Common myeloid progenitor, CD34-positive (primary cell): Measurements from ENCODE around the gene TTC17.

Experiments
- CTCF ChIA-PET: fragments of 350-600 bp; sonication (Branson Sonifier 250); formaldehyde crosslinking; loops from one replicate; lab custom pipeline; 2021; ENCODE audit warnings: antibody characterized with exemption; lab: Charles Lee
- POLR2A ChIA-PET: fragments of 350-600 bp; sonication (Branson Sonifier 250); formaldehyde crosslinking; loops from one replicate; lab custom pipeline; 2021; ENCODE audit warnings: antibody characterized with exemption; lab: Charles Lee
- DNase-seq, 3 donors: peaks; one replicate each; pipeline versions ENCODE4 v3.0.0 to v3.0.0-alpha.2; 2013
- H3K27ac ChIP-seq, 2 experiments: 1 replicate in 1 of 2; 2 replicates in 1 of 2; pipeline ENCODE4 v1.7.0; 2013; ENCODE audit warnings: inconsistent platforms in 2 of 2, low read length in 2 of 2, mild to moderate bottlenecking in 2 of 2, low read depth in 1 of 2, moderate library complexity in 1 of 2; ENCODE audit not compliant: severe bottlenecking in 2 of 2, insufficient read depth in 1 of 2, poor library complexity in 1 of 2
- H3K27me3 ChIP-seq, 5 experiments: replicated peaks in 2 of 5; 1 replicate in 3 of 5; 2 replicates in 2 of 5; pipeline versions ENCODE4 v1.6.1 to v1.7.0; 2013; ENCODE audit warnings: low read length in 4 of 5, mild to moderate bottlenecking in 2 of 5, moderate library complexity in 2 of 5, inconsistent platforms in 1 of 5; ENCODE audit not compliant: insufficient read depth in 5 of 5, control insufficient read depth in 4 of 5
- H3K36me3 ChIP-seq, 4 experiments: 1 replicate in 2 of 4; 2 replicates in 2 of 4; pipeline versions ENCODE4 v1.6.1 to v1.7.0; 2013; ENCODE audit warnings: low read length in 3 of 4, control low read depth in 1 of 4, mild to moderate bottlenecking in 1 of 4; ENCODE audit not compliant: control insufficient read depth in 4 of 4, insufficient read depth in 4 of 4
- H3K4me1 ChIP-seq, 4 experiments: 1 replicate in 3 of 4; 2 replicates in 1 of 4; pipeline versions ENCODE4 v1.6.1 to v1.7.1; 2013; ENCODE audit warnings: low read length in 3 of 4, mild to moderate bottlenecking in 3 of 4, control low read depth in 1 of 4, inconsistent platforms in 1 of 4, moderate library complexity in 1 of 4; ENCODE audit not compliant: control insufficient read depth in 4 of 4, insufficient read depth in 4 of 4; ENCODE audit errors: control extremely low read depth in 1 of 4
- H3K4me3 ChIP-seq, 7 experiments: 1 replicate in 4 of 7; 2 replicates in 3 of 7; pipeline versions ENCODE4 v1.5.1 to v1.7.0; 2013; ENCODE audit warnings: mild to moderate bottlenecking in 7 of 7, low read length in 6 of 7, moderate library complexity in 6 of 7, inconsistent platforms in 2 of 7, low read depth in 2 of 7, control low read depth in 1 of 7; ENCODE audit not compliant: insufficient read depth in 4 of 7, control insufficient read depth in 1 of 7; ENCODE audit errors: extremely low read depth in 1 of 7
- H3K9me3 ChIP-seq, 5 experiments: 1 replicate in 4 of 5; 2 replicates in 1 of 5; pipeline versions ENCODE4 v1.6.1 to v1.7.1; 2013; ENCODE audit warnings: low read length in 4 of 5, mild to moderate bottlenecking in 2 of 5, inconsistent platforms in 1 of 5, low read depth in 1 of 5, moderate library complexity in 1 of 5; ENCODE audit not compliant: control insufficient read depth in 4 of 5, insufficient read depth in 2 of 5; ENCODE audit errors: control extremely low read depth in 1 of 5
- WGBS: methylation state at CpG from one replicate; pipeline ENCODE4 v1.1.5; 2013; ENCODE audit not compliant: insufficient coverage; 5-methylcytosine and 5-hydroxymethylcytosine counted together

TTC17 gene

GRCh38 chr11:43498561-43498960, 139.8 kb downstream of the TTC17 start:
- Histone ChIP-seq H3K4me1 (no peaks in the 10 kb centered on the region), H3K9me3 (peaks cover 0 to 3% (median 0%) of the 10 kb centered on the region in 5 experiments), H3K27me3 (peaks cover 0 to 2% (median 0%) of the 10 kb centered on the region in 5 experiments), H3K4me3 (no peak overlapping the region), H3K27ac (no peak overlapping the region), H3K36me3 (peaks cover 5 to 15% (median 9%) of the 10 kb centered on the region in 4 experiments)
- ChIA-PET POLR2A (no interaction called here), CTCF (interaction anchor here (1.4 kb wide), 1 partner anchor 75 kb away, joined by 3 read pairs; no protein-coding TSS in a partner anchor)
- whole genome bisulfite sequencing: 96% methylated on average over 3 of the region's 3 CpGs
- no peak for DNase-seq

- Histone ChIP-seq H3K27me3 (peaks cover 0 to 4% (median 0%) of the 10 kb centered on the region in 5 experiments), H3K27ac (no peak overlapping the region), H3K36me3 (no peaks in the 10 kb centered on the region), H3K4me1 (peaks cover 0 to 5% (median 2%) of the 10 kb centered on the region in 4 experiments), H3K4me3 (no peak overlapping the region), H3K9me3 (peaks cover 0 to 3% (median 0%) of the 10 kb centered on the region in 5 experiments)
- ChIA-PET CTCF (interaction anchor here (0.7 kb wide), 1 partner anchor 12 kb away, joined by 3 read pairs; no protein-coding TSS in a partner anchor), POLR2A (no interaction called here)
- WGBS: 100% methylated on average over 3 of the region's 4 CpGs
- no peak for DNase-seq
These were observed 144.7 kb downstream of the TTC17 start for GRCh38 chr11:43503417-43503816.

- WGBS: 94% methylated on average over 2 of the region's 7 CpGs
- peaks cover 0 to 3% (median 0%) of the 10 kb centered on the region in 5 experiments for H3K9me3 ChIP-seq
- CTCF ChIA-PET: interaction anchor here (0.9 to 1.8 kb wide), 4 partner anchors 18 to 347 kb away, joined by 3 to 7 read pairs (median 4); no protein-coding TSS in a partner anchor
- H3K27me3 ChIP-seq: peaks cover 0 to 4% (median 0%) of the 10 kb centered on the region in 5 experiments
- peaks cover 0 to 9% (median 3%) of the 10 kb centered on the region in 4 experiments for H3K4me1 ChIP-seq
- POLR2A ChIA-PET: no interaction called here
- peak in 2 of 3 donors; percentile 11 to 14 for DNase-seq
- H3K36me3 ChIP-seq: no peaks in the 10 kb centered on the region
- no peak overlapping the region for H3K27ac ChIP-seq
- H3K4me3 ChIP-seq: no peak overlapping the region
These were observed 145.7 kb downstream of the TTC17 start for GRCh38 chr11:43504316-43504950.

GRCh38 chr11:43505171-43505570, 146.5 kb downstream of the TTC17 start:
- Histone ChIP-seq H3K27ac (no peak overlapping the region), H3K36me3 (no peaks in the 10 kb centered on the region), H3K9me3 (peaks cover 0 to 3% (median 0%) of the 10 kb centered on the region in 5 experiments), H3K27me3 (peaks cover 0 to 4% (median 0%) of the 10 kb centered on the region in 5 experiments), H3K4me1 (peaks cover 0 to 9% (median 3%) of the 10 kb centered on the region in 4 experiments), H3K4me3 (no peak overlapping the region)
- no peak for DNase-seq
- ChIA-PET POLR2A (interaction anchor here (0.6 kb wide), 1 partner anchor 11 kb away, joined by 3 read pairs; no protein-coding TSS in a partner anchor), CTCF (interaction anchor here (1.4 to 1.8 kb wide), 3 partner anchors 17 to 347 kb away, joined by 3 to 7 read pairs (median 4); no protein-coding TSS in a partner anchor)
- 87% methylated on average over 4 of the region's 4 CpGs for WGBS

- 94% methylated on average over 4 of the region's 5 CpGs for WGBS
- Histone ChIP-seq H3K27me3 (peaks cover 0 to 4% (median 0%) of the 10 kb centered on the region in 5 experiments), H3K27ac (no peak overlapping the region), H3K4me3 (no peak overlapping the region), H3K4me1 (peaks cover 0 to 9% (median 3%) of the 10 kb centered on the region in 4 experiments), H3K36me3 (no peaks in the 10 kb centered on the region), H3K9me3 (no peaks in the 10 kb centered on the region)
- ChIA-PET POLR2A (no interaction called here), CTCF (no interaction called here)
- no peak for DNase-seq
These were observed 148.5 kb downstream of the TTC17 start for GRCh38 chr11:43507171-43507570.

- ChIA-PET CTCF (no interaction called here), POLR2A (no interaction called here)
- no peak overlapping the region for H3K27ac ChIP-seq
- H3K27me3 ChIP-seq: peaks cover 0 to 2% (median 0%) of the 10 kb centered on the region in 5 experiments
- 43% methylated on average over 2 of the region's 3 CpGs for WGBS
- peak in 2 of 3 donors; percentile 15 to 34 for DNase-seq
- H3K36me3 ChIP-seq: no peaks in the 10 kb centered on the region
- no peaks in the 10 kb centered on the region for H3K9me3 ChIP-seq
- no peak overlapping the region for H3K4me3 ChIP-seq
- H3K4me1 ChIP-seq: peaks cover 0 to 9% (median 3%) of the 10 kb centered on the region in 4 experiments
These were observed 149.8 kb downstream of the TTC17 start for GRCh38 chr11:43508511-43508918.

GRCh38 chr11:43511959-43512358, 153.2 kb downstream of the TTC17 start:
- no peak overlapping the region for H3K4me3 ChIP-seq
- no peak for DNase-seq
- CTCF ChIA-PET: no interaction called here
- H3K27me3 ChIP-seq: peaks cover 0 to 5% (median 0%) of the 10 kb centered on the region in 5 experiments
- no peaks in the 10 kb centered on the region for H3K9me3 ChIP-seq
- POLR2A ChIA-PET: no interaction called here
- no peaks in the 10 kb centered on the region for H3K36me3 ChIP-seq
- peaks cover 0 to 9% (median 3%) of the 10 kb centered on the region in 4 experiments for H3K4me1 ChIP-seq
- 90% methylated on average over 5 of the region's 6 CpGs for WGBS
- H3K27ac ChIP-seq: no peak overlapping the region
